Lung microvascular endothelial cell (primary cell): ENCODE measurements around the gene ZNF18. TPM values are rescaled to one million over a fixed set of nuclear protein-coding genes. Genes with fewer than 3 reads are reported as not detected.

Experiments
- DNase-seq, 2 donors: peaks; one replicate each; pipeline versions ENCODE4 v3.0.0 to v3.0.0-alpha.2; 2010; ENCODE audit warnings: low read depth in 2 of 2
- total RNA-seq: library from RNA; depleted of rRNA; stranded (reverse); fragments of >200 nt; gene quantifications from 2 replicates; pipeline ENCODE4 v1.2.1, GENCODE V29; 2014

Gene ZNF18
- 5.7 and 8.5 TPM in 2 replicates for total RNA-seq

- DNase-seq: peak; percentile 96 to 97
Observed at GRCh38 chr17:11997147-11997971, at the start of gene ZNF18. Gene ZNF18, minus strand, starts transcription at chr17:11997475. Its CDS starts 4,646 bp downstream, at chr17:11992829.

DNA sequence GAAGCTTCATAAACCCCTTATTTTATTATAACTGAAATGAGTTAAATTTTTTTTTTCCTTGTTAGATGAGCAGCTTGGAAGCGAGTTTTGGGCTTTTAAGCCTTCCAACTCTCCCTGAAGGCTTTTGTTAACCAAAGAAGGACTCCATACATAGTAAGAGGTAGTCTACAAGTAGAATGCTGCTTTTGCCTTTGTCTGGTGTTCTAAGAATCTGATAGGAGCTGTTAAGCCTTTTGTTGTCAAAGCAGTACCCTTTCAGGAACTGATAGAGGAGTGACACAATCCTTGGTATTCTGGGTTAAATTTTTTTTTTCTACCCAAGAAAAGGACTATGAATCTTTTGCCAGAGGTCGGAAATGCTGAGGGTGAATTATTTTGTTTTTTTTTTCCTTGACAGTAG, 49.5 kb upstream of the ZNF18 start:
- peak in 1 of 2 donors; percentile 6 for DNase-seq

GRCh38 chr17:12043702-12044101, 46.4 kb upstream of the ZNF18 start:
- DNase-seq: no peak

DNA sequence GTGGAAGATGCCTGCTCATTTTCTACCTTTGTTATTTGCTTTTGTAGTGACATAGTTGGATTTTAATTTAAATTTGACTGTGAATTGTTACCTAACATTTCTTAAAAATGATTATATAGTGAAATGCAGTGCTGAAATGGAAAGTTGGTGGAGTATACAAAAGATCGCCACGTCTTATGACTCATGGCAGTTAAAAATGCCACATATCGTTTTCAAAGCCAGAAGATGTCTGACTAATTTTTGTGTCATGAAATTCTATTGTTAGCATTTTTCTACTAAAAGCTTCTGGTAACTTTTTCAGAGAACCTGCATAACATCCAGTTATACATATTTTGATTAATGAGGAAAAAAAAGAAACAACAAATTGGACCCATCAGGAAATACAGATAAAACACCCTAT, 44.0 kb upstream of the ZNF18 start:
- DNase-seq: peak; percentile 16 to 76

DNA sequence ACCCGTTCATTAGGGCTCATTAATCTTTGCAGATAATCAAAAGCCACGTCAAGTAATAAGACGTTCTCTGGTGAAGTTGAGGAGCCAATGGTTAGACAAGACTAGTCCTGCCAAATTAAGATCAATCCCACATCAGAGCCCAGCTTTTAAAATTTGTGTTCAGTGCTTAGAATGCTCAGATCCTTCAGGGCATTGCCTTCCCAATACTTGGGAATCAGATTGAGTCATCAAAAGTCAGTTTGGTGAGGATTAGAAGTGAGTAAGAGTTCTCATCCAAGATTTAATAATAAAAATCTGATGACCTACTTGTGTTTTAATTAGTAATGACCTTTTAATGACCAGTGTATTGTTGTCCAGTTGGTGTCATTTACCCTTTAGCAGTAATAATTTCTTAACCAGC, 43.2 kb upstream of the ZNF18 start:
- DNase-seq: no peak

GRCh38 chr17:12037970-12038369, 40.7 kb upstream of the ZNF18 start:
- no peak for DNase-seq

DNA sequence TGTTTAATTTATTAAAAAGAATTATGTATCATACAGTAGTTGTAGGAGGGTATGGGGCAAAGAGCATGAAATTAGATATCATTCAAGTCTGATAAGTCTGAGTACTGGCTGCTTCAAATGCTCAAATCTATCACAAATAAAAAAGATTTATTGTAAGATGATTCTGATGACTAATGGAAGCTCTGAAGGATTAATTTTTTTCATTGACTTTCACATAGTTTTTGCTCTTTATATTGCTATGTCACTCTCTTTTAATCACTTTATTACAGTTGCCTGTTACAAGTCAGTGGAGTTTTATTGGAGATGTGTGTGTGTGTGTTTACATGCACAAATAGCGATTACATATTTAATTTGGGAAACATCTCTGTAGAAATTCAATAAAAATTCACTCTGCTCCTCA, 38.4 kb upstream of the ZNF18 start:
- no peak for DNase-seq

- DNase-seq: no peak
Observed at GRCh38 chr17:12034538-12034937, 37.3 kb upstream of the ZNF18 start.

DNA sequence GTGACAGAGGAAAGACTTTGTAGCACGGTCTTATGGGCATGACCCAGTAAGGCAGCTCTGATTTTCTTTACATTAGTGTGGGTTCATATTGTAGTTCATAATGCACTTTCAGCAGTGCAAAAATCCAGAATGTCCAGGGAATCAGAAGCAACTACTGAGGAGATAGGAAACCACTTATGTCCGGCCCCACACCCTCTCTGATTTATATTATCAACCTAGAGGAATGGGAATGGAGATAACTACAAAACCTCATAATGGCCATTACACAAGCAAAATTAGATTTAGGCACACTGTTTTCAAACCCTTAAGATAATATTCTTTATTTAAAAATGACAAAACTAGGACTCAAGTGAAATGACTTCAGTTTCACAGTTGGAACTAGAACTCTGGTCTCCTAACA, 31.3 kb upstream of the ZNF18 start:
- DNase-seq: no peak

DNA sequence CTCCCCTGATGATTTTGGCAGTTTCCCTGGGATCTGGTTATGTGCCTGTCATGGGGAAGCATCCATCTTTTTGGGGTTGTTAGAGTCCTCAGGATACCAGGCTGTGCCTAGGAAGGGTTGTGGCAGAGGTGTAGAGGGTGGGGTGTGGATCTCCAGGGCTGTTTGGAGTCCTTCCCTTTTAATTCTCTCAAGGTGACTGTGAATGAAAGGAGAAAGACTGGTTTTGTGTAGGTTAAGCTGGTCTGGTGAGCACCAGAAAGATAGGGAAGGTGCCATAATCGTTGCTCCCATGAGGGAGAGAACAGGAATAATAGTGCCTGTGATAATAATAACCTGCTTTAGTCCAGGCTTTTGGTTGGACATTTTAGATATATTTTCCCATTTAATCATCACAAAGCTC, 30.4 kb upstream of the ZNF18 start:
- no peak for DNase-seq

DNA sequence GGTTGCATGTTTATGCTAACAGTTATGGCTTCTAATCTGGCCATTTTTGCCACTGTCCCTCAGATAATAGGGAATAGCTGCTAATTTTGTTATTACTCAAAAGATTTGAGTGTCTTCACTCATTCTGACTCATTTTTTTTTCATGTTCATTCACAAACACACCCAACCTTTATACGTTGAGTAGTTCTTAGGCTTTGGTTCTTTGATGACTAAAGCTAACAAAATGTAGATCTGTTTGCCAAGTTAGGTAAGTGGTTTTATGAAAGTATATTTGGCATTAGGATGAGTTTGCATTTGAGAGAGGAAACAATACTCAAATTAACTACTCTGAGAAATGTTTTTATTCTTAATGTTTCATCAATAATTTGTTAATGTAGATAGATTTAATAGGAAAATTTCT, 27.1 kb upstream of the ZNF18 start:
- DNase-seq: peak in 1 of 2 donors; percentile 35

DNA sequence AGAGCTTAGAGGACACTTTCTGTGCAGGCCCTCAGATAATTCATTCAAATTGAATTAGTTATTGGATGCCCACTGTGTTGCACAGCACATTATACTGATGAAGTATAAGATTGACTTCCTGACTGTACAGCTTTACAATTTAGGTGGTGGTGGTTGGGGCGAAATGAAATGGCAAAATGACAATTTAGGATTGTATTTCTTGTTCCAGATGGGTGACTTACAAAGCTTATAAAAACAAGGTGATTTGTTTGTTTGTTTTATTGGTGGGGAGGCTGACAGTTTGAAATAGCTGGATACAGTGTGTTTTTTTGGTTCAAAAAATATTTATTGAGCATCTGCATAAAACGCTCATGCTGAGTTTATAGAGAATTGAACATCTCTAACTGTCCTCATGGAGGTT, 25.0 kb upstream of the ZNF18 start:
- no peak for DNase-seq

GRCh38 chr17:12021623-12022140, 24.4 kb upstream of the ZNF18 start:
- no peak for DNase-seq

DNA sequence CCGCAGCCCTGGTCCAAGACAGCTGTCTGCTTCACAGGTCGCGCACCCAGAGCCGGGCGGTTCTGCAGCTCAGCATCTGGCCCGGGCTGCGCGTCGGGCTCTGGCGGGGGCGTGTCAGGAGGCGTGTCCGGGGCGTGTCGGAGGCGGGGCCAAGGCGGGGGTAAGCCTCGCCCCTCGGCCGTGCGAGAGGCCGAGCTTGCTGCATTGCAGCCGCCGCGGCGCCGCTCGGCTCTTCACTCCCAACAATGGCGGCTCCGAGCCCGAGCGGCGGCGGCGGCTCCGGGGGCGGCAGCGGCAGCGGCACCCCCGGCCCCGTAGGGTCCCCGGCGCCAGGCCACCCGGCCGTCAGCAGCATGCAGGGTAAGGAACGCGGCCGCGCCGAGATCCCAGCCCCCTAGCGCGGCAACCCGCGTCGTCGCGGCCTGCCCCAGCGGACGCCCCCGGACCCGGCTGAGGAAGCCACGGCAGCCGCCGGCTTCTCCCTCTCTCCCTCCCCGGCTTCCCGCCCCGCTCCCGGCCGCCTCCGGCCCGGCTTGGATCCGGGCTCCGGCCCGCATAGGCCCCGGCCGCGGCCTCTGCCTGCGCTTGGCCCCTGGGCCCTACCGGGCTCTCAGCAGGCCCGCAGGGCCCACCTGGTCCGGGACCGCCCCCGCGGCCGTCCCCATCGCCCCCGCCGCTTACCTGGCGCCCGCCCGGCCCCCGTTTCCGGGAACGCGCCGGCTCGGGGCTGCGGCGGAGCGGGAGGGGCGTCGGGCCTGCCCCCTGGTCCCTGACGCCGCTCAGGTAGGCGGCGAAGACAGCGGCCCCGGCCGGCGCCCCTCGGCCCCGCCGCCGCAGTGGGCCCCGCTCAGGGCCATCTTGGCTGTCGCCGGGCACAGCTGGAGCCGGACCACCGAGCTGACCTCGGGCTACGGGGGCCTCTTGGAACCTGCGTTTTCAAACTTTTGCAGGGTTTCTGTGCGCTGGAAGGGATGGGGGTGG, 23.7 kb upstream of the ZNF18 start, which contains the start of gene MAP2K4:
TSS of gene MAP2K4 (plus strand) at position 236 of the 981 bp plus-strand sequence. CDS start at position 246, 10 bp downstream.
- peak; percentile 91 to 93 for DNase-seq

DNA sequence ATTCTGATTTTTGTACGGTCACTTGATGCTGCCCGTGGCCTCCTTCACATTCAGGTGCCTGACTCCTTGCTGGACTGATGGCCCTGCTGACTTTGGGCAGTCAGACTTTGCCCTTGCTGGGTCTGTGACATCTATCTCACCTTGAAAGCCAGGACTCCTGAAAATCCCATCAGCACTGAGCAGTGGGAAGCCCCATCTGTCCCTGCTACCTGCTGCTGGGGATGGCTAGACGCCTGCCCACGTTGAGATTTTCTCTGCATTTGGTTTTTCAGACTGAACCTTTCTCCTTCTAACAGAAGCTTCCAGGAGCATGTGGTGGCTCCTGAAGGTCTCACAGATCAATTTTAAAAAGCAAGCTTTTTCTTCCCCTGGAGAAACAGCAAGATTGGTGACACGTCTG, 10.2 kb upstream of the ZNF18 start:
- no peak for DNase-seq

DNA sequence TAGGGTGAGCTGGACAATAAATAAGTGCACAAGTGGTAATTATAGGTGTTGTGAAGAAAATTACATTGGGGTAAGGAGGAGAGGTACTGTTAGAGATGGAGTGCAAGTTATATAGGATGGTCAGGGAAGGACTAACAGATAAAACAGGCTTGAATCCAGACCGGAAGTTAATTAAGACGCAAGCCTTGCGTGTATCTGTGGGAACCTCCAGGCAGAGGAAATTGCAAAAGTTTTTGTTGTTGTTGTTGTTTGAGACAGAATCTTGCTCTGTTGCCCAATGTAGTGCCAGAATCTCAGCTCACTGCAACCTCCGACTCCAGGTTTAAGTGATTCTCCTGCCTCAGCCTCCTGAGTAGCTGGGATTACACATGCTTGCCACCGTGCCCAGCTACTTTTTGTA, 2.4 kb upstream of the ZNF18 start:
- DNase-seq: peak in 1 of 2 donors; percentile 8

- DNase-seq: peak in 1 of 2 donors; percentile 2
Observed at GRCh38 chr17:11997972-11998233, 628 bp upstream of the ZNF18 start.

- DNase-seq: peak; percentile 38 to 43
Observed at GRCh38 chr17:11996722-11997146, 541 bp downstream of the ZNF18 start.

DNA sequence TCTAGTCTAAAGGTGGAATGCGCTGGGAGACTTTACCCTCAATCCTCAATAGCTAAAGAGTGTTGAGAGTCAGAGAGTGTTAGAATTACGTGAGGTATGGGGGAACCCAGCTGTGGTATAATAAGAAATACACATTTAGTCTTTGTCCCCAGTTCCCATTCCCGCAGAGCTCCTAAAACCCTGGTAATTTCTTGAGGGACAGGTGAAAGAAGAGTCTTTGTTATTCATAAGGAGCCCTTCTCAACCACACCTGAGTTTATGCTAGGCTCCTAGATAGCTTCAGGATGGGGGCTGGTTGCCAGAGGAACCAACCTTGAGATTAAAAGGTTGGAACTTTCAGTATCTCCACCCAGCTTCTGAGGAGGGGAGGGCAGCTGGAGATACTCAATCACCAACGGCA, 5.8 kb downstream of the ZNF18 start:
- no peak for DNase-seq

DNA sequence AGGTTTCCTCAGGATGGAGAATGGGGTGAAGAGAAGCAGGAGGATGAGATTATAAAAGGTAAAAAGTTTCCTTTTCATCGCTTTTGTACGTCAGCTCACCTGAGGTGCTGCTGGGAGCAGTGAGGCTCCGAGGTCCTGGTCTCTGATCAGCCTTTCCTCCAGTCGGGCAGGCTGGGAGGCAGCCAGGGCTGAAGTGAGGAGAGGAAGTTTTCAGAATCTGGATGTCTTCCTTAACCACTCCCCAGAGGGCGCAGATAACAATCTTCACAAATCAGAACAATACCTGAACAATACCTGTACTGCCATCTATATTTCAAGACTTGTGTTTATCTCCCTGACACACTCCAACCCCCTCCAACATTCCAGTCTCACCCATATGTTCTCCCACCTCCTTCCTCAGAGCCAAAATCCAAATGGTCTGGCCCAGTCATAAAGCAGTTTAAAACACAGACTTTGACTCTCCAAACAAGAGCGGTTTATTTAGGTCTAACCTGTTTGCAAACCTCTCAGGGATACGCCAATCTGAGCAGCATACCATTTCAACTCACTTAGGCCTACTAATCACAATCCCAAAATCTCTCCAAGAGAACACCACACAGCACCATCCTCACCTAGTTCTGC, 6.8 kb downstream of the ZNF18 start:
- DNase-seq: no peak

- peak; percentile 62 for DNase-seq
Observed at GRCh38 chr17:11986942-11987329, 10.3 kb downstream of the ZNF18 start.
